Measurements from ENCODE around the gene DIAPH2.

- TF ChIP-seq CTCF (conservative IDR thresholded peaks at IDR 0.05; ENCODE audit: low read length) (no peak), EZH2phosphoT487 (IDR thresholded peaks at IDR 0.05; ENCODE audit: borderline replicate concordance) (no peak)
These were observed 139.5 kb downstream of the DIAPH2 start for GRCh38 chrX:96824166-96824565.
